H1 (cell line): Measurements from ENCODE around the gene VDR.

Source experiments
- JUND ChIP-seq: IDR thresholded peaks from 2 replicates; pipeline ENCODE4 v1.6.1; 2011; ENCODE audit warnings: mild to moderate bottlenecking, improper control_type of control experiment, low read length
- KDM1A ChIP-seq: fragments of 200-600, 300-600 bp; sonication (generic); IDR thresholded peaks from 2 replicates; pipeline ENCODE4 v1.7.1; 2016; ENCODE audit warnings: mild to moderate bottlenecking, low read length, borderline replicate concordance
- RAD21 ChIP-seq, 2 experiments: IDR thresholded peaks in 1 of 2; conservative IDR thresholded peaks in 1 of 2; 2 replicates each; pipeline ENCODE4 v1.6.1; 2011; ENCODE audit warnings: low read depth in 2 of 2, low read length in 2 of 2, improper control_type of control experiment in 1 of 2, inconsistent platforms in 1 of 2, mild to moderate bottlenecking in 1 of 2, moderate library complexity in 1 of 2
- RBBP5 ChIP-seq: IDR thresholded peaks from 2 replicates; pipeline ENCODE4 v1.7.1; 2012; ENCODE audit warnings: low read depth, mild to moderate bottlenecking, inconsistent platforms, low read length, moderate library complexity, borderline replicate concordance
- TAF7 ChIP-seq: optimal IDR thresholded peaks from 2 replicates; pipeline ENCODE3; 2011; ENCODE audit warnings: low read depth, mild to moderate bottlenecking, inconsistent platforms, low read length, moderate library complexity, borderline replicate concordance
- TF ChIP-seq, protein P1 (sequence below), 3 experiments: IDR thresholded peaks; 1 replicate in 2 of 3; 2 replicates in 1 of 3; pipeline versions ENCODE4 v1.5.1 to v1.6.1; 2011; ENCODE audit warnings: low read length in 3 of 3, mild to moderate bottlenecking in 3 of 3, inconsistent platforms in 2 of 3, low read depth in 1 of 3, moderate library complexity in 1 of 3; ENCODE audit not compliant: insufficient read depth in 1 of 3; ENCODE audit errors: control extremely low read depth in 1 of 3
- TF ChIP-seq, protein P2 (sequence below): IDR thresholded peaks from 2 replicates; pipeline ENCODE4 v1.6.1; 2011; ENCODE audit warnings: low read length, improper control_type of control experiment

DNA sequence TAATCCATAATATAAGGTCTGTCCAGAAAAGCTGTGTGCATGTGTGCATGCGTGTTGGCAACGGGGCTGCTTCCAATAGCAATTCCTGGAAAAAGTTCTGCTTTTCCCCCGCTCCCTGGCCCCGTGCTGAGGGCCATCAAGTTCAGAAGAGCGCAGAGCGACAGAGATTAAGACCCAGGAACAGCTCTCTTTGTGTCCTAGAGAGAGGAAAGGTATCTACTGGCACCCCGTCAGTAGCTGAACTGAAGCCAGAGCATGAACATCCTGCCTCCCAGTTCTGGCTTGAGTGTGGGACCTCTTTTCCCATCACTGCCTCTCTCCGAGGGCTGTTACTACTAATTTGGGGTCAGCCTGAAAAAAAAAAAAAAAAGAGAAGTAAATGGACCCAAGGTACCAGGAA lies 100.6 kb downstream of the VDR start:
- no peak for TF ChIP-seq RAD21 (IDR thresholded peaks at IDR 0.05 in 1 of 2, conservative IDR thresholded peaks at IDR 0.05 in 1 of 2; ENCODE audit: low read depth in 2 of 2, low read length in 2 of 2)
- no peak for TF ChIP-seq RBBP5
- no peak for TF ChIP-seq TAF7
- TF ChIP-seq, protein P1, sequence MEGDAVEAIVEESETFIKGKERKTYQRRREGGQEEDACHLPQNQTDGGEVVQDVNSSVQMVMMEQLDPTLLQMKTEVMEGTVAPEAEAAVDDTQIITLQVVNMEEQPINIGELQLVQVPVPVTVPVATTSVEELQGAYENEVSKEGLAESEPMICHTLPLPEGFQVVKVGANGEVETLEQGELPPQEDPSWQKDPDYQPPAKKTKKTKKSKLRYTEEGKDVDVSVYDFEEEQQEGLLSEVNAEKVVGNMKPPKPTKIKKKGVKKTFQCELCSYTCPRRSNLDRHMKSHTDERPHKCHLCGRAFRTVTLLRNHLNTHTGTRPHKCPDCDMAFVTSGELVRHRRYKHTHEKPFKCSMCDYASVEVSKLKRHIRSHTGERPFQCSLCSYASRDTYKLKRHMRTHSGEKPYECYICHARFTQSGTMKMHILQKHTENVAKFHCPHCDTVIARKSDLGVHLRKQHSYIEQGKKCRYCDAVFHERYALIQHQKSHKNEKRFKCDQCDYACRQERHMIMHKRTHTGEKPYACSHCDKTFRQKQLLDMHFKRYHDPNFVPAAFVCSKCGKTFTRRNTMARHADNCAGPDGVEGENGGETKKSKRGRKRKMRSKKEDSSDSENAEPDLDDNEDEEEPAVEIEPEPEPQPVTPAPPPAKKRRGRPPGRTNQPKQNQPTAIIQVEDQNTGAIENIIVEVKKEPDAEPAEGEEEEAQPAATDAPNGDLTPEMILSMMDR (IDR thresholded peaks at IDR 0.05; ENCODE audit: control extremely low read depth in 1 of 3, insufficient read depth in 1 of 3, low read depth in 1 of 3, low read length in 3 of 3): no peak
- TF ChIP-seq JUND: no peak
- TF ChIP-seq KDM1A: no peak
- TF ChIP-seq, protein P2, sequence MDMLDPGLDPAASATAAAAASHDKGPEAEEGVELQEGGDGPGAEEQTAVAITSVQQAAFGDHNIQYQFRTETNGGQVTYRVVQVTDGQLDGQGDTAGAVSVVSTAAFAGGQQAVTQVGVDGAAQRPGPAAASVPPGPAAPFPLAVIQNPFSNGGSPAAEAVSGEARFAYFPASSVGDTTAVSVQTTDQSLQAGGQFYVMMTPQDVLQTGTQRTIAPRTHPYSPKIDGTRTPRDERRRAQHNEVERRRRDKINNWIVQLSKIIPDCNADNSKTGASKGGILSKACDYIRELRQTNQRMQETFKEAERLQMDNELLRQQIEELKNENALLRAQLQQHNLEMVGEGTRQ: no peak
